Medulla oblongata (tissue), 1 donor: Measurements from ENCODE around the gene NID2.

Experiments
- DNase-seq: peaks from one replicate; pipeline ENCODE4 v3.0.0-alpha.2; 2015; ENCODE audit errors: extremely low spot score

Gene NID2

GRCh38 chr14:51959928-51960327 lies 108.9 kb downstream of the NID2 start:
- DNase-seq, result no peak

GRCh38 chr14:51957950-51958349 lies 110.9 kb downstream of the NID2 start:
- DNase-seq, result no peak
